GM10248 (cell line): ENCODE measurements around the gene HYI.
"Not testable (repeated sequence)": the region's sequence is repeated elsewhere in the genome, so short reads cannot be mapped to it uniquely, and the experiment has no call there.

Experiments used
- CTCF ChIA-PET: fragments of 300-600 bp; sonication (Branson Sonifier 250); formaldehyde crosslinking; extraction: SDS; loops from one replicate; lab custom pipeline; 2021; ENCODE audit warnings: antibody characterized with exemption; lab: Yijun Ruan, JAX
- POLR2A ChIA-PET: fragments of 350-650 bp; sonication (Branson Sonifier 250); formaldehyde crosslinking; extraction: SDS; loops from one replicate; lab custom pipeline; 2020; ENCODE audit warnings: antibody characterized with exemption; lab: Yijun Ruan, JAX
- DNase-seq: peaks from one replicate; pipeline ENCODE4 v3.0.0; 2012; ENCODE audit errors: extremely low spot score
- TF ChIP-seq, protein P1 (sequence below): IDR thresholded peaks from 2 replicates; pipeline ENCODE4 v1.5.1; 2012; ENCODE audit warnings: mild to moderate bottlenecking, low read depth; ENCODE audit errors: extremely low read depth, missing control alignments, control extremely low read depth

Gene HYI

GRCh38 chr1:43473463-43473862, 19.7 kb upstream of the HYI start:
- POLR2A ChIA-PET: no interaction called here
- TF ChIP-seq, protein P1, sequence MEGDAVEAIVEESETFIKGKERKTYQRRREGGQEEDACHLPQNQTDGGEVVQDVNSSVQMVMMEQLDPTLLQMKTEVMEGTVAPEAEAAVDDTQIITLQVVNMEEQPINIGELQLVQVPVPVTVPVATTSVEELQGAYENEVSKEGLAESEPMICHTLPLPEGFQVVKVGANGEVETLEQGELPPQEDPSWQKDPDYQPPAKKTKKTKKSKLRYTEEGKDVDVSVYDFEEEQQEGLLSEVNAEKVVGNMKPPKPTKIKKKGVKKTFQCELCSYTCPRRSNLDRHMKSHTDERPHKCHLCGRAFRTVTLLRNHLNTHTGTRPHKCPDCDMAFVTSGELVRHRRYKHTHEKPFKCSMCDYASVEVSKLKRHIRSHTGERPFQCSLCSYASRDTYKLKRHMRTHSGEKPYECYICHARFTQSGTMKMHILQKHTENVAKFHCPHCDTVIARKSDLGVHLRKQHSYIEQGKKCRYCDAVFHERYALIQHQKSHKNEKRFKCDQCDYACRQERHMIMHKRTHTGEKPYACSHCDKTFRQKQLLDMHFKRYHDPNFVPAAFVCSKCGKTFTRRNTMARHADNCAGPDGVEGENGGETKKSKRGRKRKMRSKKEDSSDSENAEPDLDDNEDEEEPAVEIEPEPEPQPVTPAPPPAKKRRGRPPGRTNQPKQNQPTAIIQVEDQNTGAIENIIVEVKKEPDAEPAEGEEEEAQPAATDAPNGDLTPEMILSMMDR: no peak
- no peak for DNase-seq
- CTCF ChIA-PET: no interaction called here

GRCh38 chr1:43472463-43473151, 18.9 kb upstream of the HYI start:
- POLR2A ChIA-PET, CTCF ChIA-PET, DNase-seq: not testable (repeated sequence)

DNA sequence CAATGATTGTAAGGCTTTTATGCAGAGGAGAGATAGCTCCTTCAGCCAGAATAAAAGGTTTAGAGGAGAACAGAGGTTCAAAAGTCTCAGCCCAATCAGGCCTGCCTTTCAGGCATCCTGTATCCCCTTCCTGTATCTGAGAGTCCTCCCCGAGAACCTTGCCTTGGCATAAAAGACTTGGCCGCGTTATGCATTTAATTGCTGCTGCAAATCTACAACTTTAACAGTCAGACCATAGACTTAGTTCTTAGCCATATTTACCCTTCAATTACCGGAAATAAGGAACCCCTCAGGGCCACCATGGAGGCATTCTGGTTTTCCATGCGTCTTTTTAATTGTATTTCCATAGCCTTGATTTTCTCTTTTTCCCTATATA, 18.3 kb upstream of the HYI start:
- ChIA-PET POLR2A (no interaction called here), CTCF (no interaction called here)
- DNase-seq: no peak
- TF ChIP-seq, protein P1: no peak

DNA sequence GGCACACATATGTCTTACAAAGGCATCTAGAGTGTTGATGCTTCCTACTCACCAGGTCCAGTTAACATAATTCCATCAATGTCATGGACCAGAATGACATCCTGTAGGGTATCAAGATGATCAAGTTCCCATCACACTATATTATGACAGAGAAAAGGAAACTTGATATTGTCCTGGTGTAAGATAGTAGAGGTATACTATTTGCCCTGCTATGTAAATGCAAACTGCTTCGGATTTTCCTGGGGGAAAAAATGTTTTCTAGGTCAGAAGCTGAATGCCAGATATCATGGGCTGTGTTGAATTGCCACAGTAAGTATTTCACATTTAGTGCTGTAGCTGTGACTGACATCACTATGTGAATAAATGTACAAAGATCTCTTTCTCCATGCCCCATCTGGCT, 16.2 kb upstream of the HYI start:
- no peak for DNase-seq
- TF ChIP-seq, protein P1: no peak
- CTCF ChIA-PET: no interaction called here
- POLR2A ChIA-PET: no interaction called here

DNA sequence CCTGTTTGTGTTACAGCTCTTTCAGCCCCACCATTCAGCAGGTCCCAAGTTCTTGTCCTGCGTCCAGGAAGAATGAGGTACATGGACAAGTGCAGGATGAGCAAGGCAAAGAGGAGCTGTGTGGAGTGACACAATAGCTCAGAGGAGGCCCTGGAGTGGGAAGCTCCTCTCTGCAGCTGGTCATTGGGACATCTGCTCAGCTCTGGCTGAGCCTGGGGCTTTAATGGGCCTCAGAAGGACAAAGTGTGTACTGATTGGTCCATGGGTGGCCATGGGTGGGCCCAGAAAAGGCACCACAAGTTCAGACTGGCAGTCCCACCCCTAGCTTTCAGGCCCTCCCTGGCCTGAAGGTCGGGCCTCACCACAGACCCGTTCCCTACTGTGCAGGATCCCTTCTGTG, 14.7 kb upstream of the HYI start:
- POLR2A ChIA-PET: no interaction called here
- TF ChIP-seq, protein P1: no peak
- no peak for DNase-seq
- CTCF ChIA-PET: no interaction called here

GRCh38 chr1:43466403-43466802, 12.7 kb upstream of the HYI start:
- TF ChIP-seq, protein P1: no peak
- ChIA-PET CTCF (interaction anchor here (1.0 kb wide), 1 partner anchor 9 kb away, joined by 3 read pairs; no protein-coding TSS in a partner anchor), POLR2A (no interaction called here)
- DNase-seq: no peak

DNA sequence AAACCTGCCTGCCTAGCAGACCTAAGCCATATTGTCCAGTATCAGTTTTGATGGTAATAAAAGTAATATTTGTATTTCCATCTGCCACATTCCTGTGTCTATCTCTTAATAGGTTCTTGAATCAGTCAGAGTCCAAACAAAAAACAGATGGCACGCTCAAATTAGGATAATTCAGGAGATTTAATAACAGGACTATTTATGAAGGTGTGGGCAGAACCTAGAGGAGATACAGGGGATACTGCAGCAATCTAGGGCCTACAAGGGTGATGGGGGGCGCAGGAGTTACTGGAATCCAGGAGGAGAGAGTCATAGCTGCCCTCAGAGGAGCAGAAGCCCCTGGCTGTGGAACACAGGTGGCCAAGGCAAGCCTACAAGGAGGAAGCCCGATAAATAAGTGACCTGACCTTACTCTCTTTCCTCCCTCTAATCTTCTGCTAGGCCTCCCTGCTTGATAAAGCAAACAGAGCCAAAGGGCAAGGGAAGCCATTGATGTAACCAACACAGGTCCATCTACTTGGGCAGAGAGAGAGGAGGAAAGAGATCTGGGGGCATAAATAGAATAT, 11.9 kb upstream of the HYI start:
- CTCF ChIA-PET: no interaction called here
- POLR2A ChIA-PET: no interaction called here
- no peak for DNase-seq

More for the DNA sequence above, 11.9 kb upstream of the HYI start:
- TF ChIP-seq, protein P1: no peak
